ENCODE results near the gene ANKZF1.
"Not testable (repeated sequence)": the region's sequence is repeated elsewhere in the genome, so short reads cannot be mapped to it uniquely, and the experiment has no call there.

Gene ANKZF1

DNA sequence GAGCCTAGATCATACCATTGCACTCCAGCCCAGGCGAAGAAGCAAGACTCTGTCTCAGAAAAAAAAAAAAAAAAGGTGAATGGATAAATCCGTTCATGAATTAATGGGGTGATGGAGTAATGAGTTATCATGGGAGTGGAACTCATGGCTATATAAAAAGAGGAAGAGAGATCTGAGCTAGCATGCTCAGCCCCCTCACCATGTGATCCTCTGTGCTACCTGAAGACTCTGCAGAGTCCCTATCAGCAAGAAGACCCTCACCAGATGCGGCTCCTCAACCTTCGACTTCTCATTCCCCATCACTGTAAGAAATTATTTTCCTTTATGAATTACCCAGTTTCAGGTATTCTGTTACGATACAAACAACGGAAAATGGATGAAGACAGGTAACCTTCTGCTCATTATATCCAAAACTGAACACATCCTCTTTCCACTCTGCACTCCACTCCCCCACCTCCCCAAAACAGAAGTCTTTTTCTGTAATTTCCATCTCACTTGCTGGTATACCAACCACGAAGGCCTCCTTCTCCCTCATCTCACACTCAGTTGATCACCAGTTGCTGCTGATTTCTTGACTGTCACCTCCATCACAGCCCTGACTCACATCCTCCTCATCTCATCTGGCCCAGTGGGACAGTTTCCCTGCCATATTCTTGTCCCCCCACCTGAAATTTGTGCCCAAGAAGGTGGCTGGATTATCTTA lies 42.7 kb upstream of the ANKZF1 start:
- no peak for TF ChIP-seq CTCF (IDR thresholded peaks at IDR 0.05; ENCODE audit: low read depth, low read length)
- DNase-seq (ENCODE audit: extremely low read depth, low read depth) = no peak

DNA sequence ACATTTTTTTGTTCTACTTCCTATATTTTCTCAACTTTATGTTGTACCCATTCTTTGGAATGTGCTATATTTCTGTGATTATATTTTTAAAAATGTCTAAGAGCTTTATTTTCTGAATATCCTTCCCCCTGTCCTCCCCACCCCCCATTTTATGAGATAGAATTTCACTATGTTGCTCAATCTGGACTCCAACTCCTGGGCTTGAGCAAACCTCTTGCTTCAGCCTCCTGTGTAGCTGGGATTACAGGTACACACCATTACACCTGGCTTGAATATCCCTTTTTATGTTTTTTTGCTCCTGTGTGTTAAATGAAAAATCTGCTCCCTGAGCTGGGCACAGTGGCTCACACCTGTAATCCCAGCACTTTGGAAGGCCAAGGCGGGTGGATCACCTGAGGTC lies 32.2 kb upstream of the ANKZF1 start:
- DNase-seq (ENCODE audit: extremely low read depth, low read depth) = no peak
- no peak for TF ChIP-seq CTCF (IDR thresholded peaks at IDR 0.05; ENCODE audit: low read depth, low read length)

DNA sequence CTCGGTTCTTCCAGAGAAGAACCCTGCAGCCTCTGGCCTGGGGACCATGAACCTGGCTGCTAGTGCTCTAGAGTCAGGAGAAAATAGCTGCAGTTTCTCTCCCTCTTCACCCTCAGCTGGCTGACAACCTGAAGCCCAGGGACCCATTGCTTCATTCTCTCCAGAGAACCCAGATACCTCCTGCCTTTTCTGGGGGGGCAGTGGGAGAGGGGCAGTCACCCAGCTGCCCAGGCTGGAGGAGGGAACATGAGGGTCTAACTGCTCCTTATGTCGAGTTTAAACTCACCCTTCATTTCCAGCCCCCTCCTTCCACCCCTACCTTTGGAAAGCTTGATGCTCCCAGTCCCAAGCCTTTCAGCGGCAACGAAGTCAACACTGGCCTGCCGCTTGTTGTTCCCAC lies 30.6 kb upstream of the ANKZF1 start:
- DNase-seq (ENCODE audit: extremely low read depth, low read depth) = no peak
- no peak for TF ChIP-seq CTCF (IDR thresholded peaks at IDR 0.05; ENCODE audit: low read depth, low read length)

GRCh38 chr2:219199470-219200211 lies 30.0 kb upstream of the ANKZF1 start:
- DNase-seq (ENCODE audit: extremely low read depth, low read depth) = no peak
- TF ChIP-seq CTCF (IDR thresholded peaks at IDR 0.05; ENCODE audit: low read depth, low read length) = no peak

DNA sequence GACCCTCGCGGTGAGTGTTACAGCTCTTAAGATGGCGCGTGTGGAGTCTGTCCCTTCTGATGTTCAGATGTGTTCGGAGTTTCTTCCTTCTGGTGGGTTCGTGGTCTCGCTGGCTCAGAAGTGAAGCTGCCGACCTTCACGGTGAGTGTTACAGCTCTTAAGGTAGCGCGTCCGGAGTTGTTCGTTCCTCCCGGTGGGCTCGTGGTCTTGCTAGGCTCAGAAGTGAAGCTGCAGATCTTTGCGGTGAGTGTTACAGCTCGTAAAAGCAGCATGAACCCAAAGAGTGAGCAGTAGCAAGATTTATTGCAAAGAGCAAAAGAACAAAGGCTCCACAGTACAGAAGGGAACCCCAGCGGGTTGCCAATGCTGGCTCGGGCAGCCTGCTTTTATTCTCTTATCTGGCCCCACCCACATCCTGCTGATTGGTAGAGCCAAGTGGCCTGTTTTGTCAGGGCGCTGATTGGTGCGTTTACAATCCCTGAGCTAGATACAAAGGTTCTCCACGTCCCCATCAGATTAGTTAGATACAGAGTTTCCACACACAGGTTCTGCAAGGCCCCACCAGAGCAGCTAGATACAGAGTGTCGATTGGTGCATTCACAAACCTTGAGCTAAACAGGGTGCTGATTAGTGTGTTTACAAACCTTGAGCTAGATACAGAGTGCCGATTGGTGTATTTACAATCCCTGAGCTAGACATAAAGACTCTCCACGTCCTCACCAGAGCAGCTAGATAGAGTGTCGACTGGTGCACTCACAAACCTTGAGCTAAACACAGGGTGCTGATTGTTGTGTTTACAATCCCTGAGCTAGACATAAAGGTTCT lies 28.9 kb upstream of the ANKZF1 start:
- DNase-seq (ENCODE audit: extremely low read depth, low read depth) = not testable (repeated sequence)

GRCh38 chr2:219201331-219201730 lies 28.3 kb upstream of the ANKZF1 start:
- DNase-seq (ENCODE audit: extremely low read depth, low read depth) = not testable (repeated sequence)

DNA sequence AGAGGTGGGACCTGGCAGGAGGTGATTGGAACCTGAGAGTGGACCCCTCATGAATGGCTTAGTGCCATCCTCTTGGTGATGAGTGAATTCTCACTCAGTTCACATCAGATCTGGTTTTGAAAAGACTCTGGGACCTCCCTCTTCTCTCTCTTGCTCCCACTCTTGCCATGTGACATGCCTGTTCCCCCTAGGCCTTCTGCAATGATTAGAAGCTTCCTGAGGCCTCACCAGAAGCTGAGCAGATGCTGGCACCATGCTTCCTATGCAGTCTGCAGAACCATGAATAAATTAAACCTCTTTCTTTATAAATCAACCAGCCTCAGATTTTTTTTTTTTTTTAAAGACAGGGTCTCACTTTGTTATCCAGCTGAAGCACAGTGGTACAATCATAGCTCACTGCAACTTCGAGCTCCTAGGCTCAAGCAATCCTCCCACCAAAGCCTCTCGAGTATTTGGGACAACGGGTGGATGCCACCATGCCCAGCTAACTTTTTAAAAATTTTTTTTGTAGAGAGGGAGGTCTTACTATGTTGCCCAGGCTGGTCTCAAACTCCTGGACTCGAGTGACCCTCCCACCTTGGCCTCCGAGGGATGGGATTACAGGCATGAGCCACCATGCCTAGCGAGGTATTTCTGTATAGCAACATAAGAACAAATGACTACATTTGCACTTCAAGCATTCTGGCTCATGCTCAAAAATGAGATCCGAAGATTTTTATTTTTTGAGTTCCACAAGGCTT lies 25.0 kb upstream of the ANKZF1 start:
- no peak for TF ChIP-seq CTCF (IDR thresholded peaks at IDR 0.05; ENCODE audit: low read depth, low read length)
- no peak for DNase-seq (ENCODE audit: extremely low read depth, low read depth)

DNA sequence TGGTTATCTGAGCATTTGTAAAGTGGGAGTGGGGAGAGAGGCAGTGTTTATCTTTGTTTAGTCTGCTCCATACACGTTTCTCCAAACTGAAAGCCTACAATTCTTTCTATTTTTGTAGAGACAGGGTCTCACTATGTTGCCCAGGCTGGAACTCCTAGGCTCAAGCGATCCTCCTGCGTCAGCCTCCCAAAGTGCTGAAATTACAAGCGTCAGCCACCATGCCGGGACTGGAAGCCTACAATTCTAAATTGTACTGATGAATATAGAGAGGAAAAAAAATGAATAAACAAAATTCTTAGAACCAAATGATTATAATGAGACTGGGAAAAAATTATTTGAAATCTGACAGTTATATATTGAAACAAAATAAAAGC lies 24.5 kb upstream of the ANKZF1 start:
- no peak for TF ChIP-seq CTCF (IDR thresholded peaks at IDR 0.05; ENCODE audit: low read depth, low read length)
- DNase-seq (ENCODE audit: extremely low read depth, low read depth) = no peak

Data from AG09319 (cell line).